ENCODE data around the gene DEFB114. TPM values are rescaled to one million over a fixed set of nuclear protein-coding genes. Genes with fewer than 3 reads are reported as not detected.
"Not testable (repeated sequence)": the region's sequence is repeated elsewhere in the genome, so short reads cannot be mapped to it uniquely, and the experiment has no call there.

DEFB114 gene
- total RNA-seq, 1 donor from 2014 or later = not detected

GRCh38 chr6:49949062-49949461 lies 14.9 kb downstream of the DEFB114 start:
- H3K27me3 Mint-ChIP-seq (ENCODE audit: low read depth, unreplicated experiment) = no peaks in the 10 kb centered on the region
- no peak for FAIRE-seq

GRCh38 chr6:49946835-49947234 lies 17.1 kb downstream of the DEFB114 start:
- TF ChIP-seq CTCF (IDR thresholded peaks at IDR 0.05; ENCODE audit: insufficient read depth, low read depth, low read length) (no peak), EZH2 (IDR thresholded peaks at IDR 0.05; ENCODE audit: insufficient read depth, low read length) (no peak)
- no peak overlapping the region for H3K27ac ChIP-seq (ENCODE audit: low read depth, low read length)
- no peaks in the 10 kb centered on the region for H3K4me1 ChIP-seq (ENCODE audit: insufficient read depth, low read length)
- DNase-seq (ENCODE audit: low read depth) (no peak), FAIRE-seq (no peak)
- H2AFZ ChIP-seq (ENCODE audit: low read depth, low read length) = no peak overlapping the region
- no peaks in the 10 kb centered on the region for H3K36me3 Mint-ChIP-seq (ENCODE audit: low read depth, unreplicated experiment)
- no peaks in the 10 kb centered on the region for H3K27me3 Mint-ChIP-seq (ENCODE audit: low read depth, unreplicated experiment)
- no peaks in the 10 kb centered on the region for H3K9me3 ChIP-seq (ENCODE audit: insufficient read depth, low read depth, low read length)
- no peak overlapping the region for H3K4me3 Mint-ChIP-seq (ENCODE audit: unreplicated experiment)
- H3K27me3 ChIP-seq (ENCODE audit: insufficient read depth, low read length) = no peaks in the 10 kb centered on the region
- no peaks in the 10 kb centered on the region for H3K36me3 ChIP-seq (ENCODE audit: insufficient read depth, low read length)
- H3K9me3 Mint-ChIP-seq (ENCODE audit: unreplicated experiment) = no peaks in the 10 kb centered on the region
- no peak overlapping the region for H3K4me3 ChIP-seq (ENCODE audit: insufficient read depth, low read depth, low read length)
- no peak overlapping the region for H3K27ac Mint-ChIP-seq (ENCODE audit: unreplicated experiment)
- no peaks in the 10 kb centered on the region for H4K20me1 ChIP-seq (ENCODE audit: insufficient read depth, low read length)
- no peaks in the 10 kb centered on the region for H3K4me1 Mint-ChIP-seq (ENCODE audit: low read depth, unreplicated experiment)
- no peaks in the 10 kb centered on the region for H3K79me2 ChIP-seq (ENCODE audit: insufficient read depth, low read length)
- H3K9ac ChIP-seq (ENCODE audit: low read length) = no peak overlapping the region
- no peak overlapping the region for H3K4me2 ChIP-seq (ENCODE audit: low read length)

More at GRCh38 chr6:49949062-49949461, 14.9 kb downstream of the DEFB114 start:
- Histone ChIP-seq H2AFZ (ENCODE audit: low read depth, low read length) (no peak overlapping the region), H3K36me3 (ENCODE audit: insufficient read depth, low read length) (no peaks in the 10 kb centered on the region), H3K79me2 (ENCODE audit: insufficient read depth, low read length) (no peaks in the 10 kb centered on the region), H3K4me2 (ENCODE audit: low read length) (no peak overlapping the region), H3K9ac (ENCODE audit: low read length) (no peak overlapping the region), H3K9me3 (ENCODE audit: insufficient read depth, low read depth, low read length) (no peaks in the 10 kb centered on the region), H3K27me3 (ENCODE audit: insufficient read depth, low read length) (no peaks in the 10 kb centered on the region), H3K4me1 (ENCODE audit: insufficient read depth, low read length) (no peaks in the 10 kb centered on the region), H4K20me1 (ENCODE audit: insufficient read depth, low read length) (no peaks in the 10 kb centered on the region), H3K4me3 (ENCODE audit: insufficient read depth, low read depth, low read length) (no peak overlapping the region), H3K27ac (ENCODE audit: low read depth, low read length) (no peak overlapping the region)
- no peak for DNase-seq (ENCODE audit: low read depth)
- H3K36me3 Mint-ChIP-seq (ENCODE audit: low read depth, unreplicated experiment) = no peaks in the 10 kb centered on the region
- no peaks in the 10 kb centered on the region for H3K4me1 Mint-ChIP-seq (ENCODE audit: low read depth, unreplicated experiment)
- H3K9me3 Mint-ChIP-seq (ENCODE audit: unreplicated experiment) = no peaks in the 10 kb centered on the region
- H3K4me3 Mint-ChIP-seq (ENCODE audit: unreplicated experiment) = no peak overlapping the region
- TF ChIP-seq CTCF (IDR thresholded peaks at IDR 0.05; ENCODE audit: insufficient read depth, low read depth, low read length) (no peak), EZH2 (IDR thresholded peaks at IDR 0.05; ENCODE audit: insufficient read depth, low read length) (no peak)
- no peak overlapping the region for H3K27ac Mint-ChIP-seq (ENCODE audit: unreplicated experiment)

GRCh38 chr6:49944068-49944467 lies 19.9 kb downstream of the DEFB114 start:
- H3K4me2 ChIP-seq (ENCODE audit: low read length); H3K27me3 Mint-ChIP-seq (ENCODE audit: low read depth, unreplicated experiment); H3K9ac ChIP-seq (ENCODE audit: low read length); H2AFZ ChIP-seq (ENCODE audit: low read depth, low read length); H3K27me3 ChIP-seq (ENCODE audit: insufficient read depth, low read length); FAIRE-seq; H3K9me3 Mint-ChIP-seq (ENCODE audit: unreplicated experiment); H3K27ac ChIP-seq (ENCODE audit: low read depth, low read length); H3K9me3 ChIP-seq (ENCODE audit: insufficient read depth, low read depth, low read length); H3K4me3 ChIP-seq (ENCODE audit: insufficient read depth, low read depth, low read length); DNase-seq (ENCODE audit: low read depth); H3K36me3 Mint-ChIP-seq (ENCODE audit: low read depth, unreplicated experiment); H3K36me3 ChIP-seq (ENCODE audit: insufficient read depth, low read length); H3K4me3 Mint-ChIP-seq (ENCODE audit: unreplicated experiment); H3K27ac Mint-ChIP-seq (ENCODE audit: unreplicated experiment); H3K4me1 Mint-ChIP-seq (ENCODE audit: low read depth, unreplicated experiment); H4K20me1 ChIP-seq (ENCODE audit: insufficient read depth, low read length); H3K4me1 ChIP-seq (ENCODE audit: insufficient read depth, low read length); H3K79me2 ChIP-seq (ENCODE audit: insufficient read depth, low read length): not testable (repeated sequence)
